C4-2B (cell line): ENCODE results near the gene FAM222A.

Source experiments
- ZFX ChIP-seq: fragments of 450-650 bp; IDR thresholded peaks from 2 replicates; pipeline ENCODE4 v1.6.1; 2017
- TF ChIP-seq, protein P1 (sequence below): fragments of 450-650 bp; conservative IDR thresholded peaks from 2 replicates; pipeline ENCODE4 v1.5.1; 2017; ENCODE audit warnings: mild to moderate bottlenecking

DNA sequence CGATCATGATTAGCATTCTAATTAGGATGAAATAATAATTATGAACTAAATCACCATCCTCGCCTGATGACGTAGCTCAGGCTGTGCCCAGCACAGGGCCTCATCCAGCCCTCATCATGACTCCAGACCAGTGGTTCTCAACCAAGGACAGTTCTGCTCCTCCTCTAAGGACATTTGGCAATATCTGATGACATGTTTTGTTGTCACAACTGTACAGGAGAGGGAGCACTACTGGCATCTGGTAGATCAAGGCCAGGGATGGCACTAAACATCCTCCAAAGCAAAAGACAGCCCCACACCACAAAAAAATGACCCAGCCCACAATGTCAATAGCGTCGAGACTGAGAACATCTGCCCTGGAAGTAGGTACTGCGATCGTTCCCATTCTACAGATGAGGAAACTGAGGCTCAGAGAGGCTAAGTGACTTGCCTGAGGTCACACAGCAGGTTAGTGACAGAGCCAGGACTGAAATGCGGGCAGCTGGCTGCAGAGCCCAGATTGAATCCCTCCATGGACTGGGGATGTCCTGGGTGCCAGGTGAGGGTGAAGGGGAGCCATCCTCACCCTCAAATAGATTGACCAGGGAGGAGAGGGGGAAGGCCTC lies 104.1 kb downstream of the FAM222A start:
- TF ChIP-seq, protein P1, sequence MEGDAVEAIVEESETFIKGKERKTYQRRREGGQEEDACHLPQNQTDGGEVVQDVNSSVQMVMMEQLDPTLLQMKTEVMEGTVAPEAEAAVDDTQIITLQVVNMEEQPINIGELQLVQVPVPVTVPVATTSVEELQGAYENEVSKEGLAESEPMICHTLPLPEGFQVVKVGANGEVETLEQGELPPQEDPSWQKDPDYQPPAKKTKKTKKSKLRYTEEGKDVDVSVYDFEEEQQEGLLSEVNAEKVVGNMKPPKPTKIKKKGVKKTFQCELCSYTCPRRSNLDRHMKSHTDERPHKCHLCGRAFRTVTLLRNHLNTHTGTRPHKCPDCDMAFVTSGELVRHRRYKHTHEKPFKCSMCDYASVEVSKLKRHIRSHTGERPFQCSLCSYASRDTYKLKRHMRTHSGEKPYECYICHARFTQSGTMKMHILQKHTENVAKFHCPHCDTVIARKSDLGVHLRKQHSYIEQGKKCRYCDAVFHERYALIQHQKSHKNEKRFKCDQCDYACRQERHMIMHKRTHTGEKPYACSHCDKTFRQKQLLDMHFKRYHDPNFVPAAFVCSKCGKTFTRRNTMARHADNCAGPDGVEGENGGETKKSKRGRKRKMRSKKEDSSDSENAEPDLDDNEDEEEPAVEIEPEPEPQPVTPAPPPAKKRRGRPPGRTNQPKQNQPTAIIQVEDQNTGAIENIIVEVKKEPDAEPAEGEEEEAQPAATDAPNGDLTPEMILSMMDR, result no peak
- TF ChIP-seq ZFX, result no peak
